CD4-positive, alpha-beta T cell (primary cell): Measurements from ENCODE around the gene USP6NL. TPM values are rescaled to one million over a fixed set of nuclear protein-coding genes. Genes with fewer than 3 reads are reported as not detected.
"Not testable (repeated sequence)": the region's sequence is repeated elsewhere in the genome, so short reads cannot be mapped to it uniquely, and the experiment has no call there.

ENCODE experiments used
- ATAC-seq: fragments of 200-7000 bp; cut with Tn5 transposase; one replicate; pipeline ENCODE4 v1.10.0; 2022; ENCODE audit warnings: mild to moderate bottlenecking; ENCODE audit not compliant: poor library complexity
- CTCF ChIA-PET: fragments of 350-600 bp; sonication (Branson Sonifier 250); formaldehyde crosslinking; loops from one replicate; lab custom pipeline; 2021; ENCODE audit warnings: antibody characterized with exemption, inconsistent platforms; lab: Charles Lee
- POLR2A ChIA-PET: fragments of 350-600 bp; sonication (Branson Sonifier 250); formaldehyde crosslinking; loops from one replicate; lab custom pipeline; 2021; ENCODE audit warnings: antibody characterized with exemption, inconsistent platforms; lab: Charles Lee
- DNase-seq, 14 experiments: peaks; one replicate each; pipeline ENCODE4 v3.0.0-alpha.2; 2013 to 2020; ENCODE audit warnings: mixed read lengths in 2 of 14
- H3K27ac ChIP-seq, 2 donors: one replicate each; pipeline versions ENCODE4 v1.5.1 to v1.7.0; 2013; ENCODE audit warnings: low read length in 2 of 2, low read depth in 1 of 2, mild to moderate bottlenecking in 1 of 2
- H3K27me3 ChIP-seq, 2 experiments: 1 replicate in 1 of 2; 2 replicates in 1 of 2; pipeline versions ENCODE4 v1.6.1 to v1.7.0; 2013; ENCODE audit warnings: low read length in 2 of 2, control low read depth in 1 of 2, mild to moderate bottlenecking in 1 of 2, moderate library complexity in 1 of 2; ENCODE audit not compliant: insufficient read depth in 2 of 2, control insufficient read depth in 1 of 2
- H3K36me3 ChIP-seq: one replicate; pipeline ENCODE4 v1.6.1; 2013; ENCODE audit warnings: low read length, control low read depth; ENCODE audit not compliant: insufficient read depth
- H3K4me1 ChIP-seq: one replicate; pipeline ENCODE4 v1.6.1; 2013; ENCODE audit warnings: low read length, control low read depth; ENCODE audit not compliant: insufficient read depth
- H3K4me3 ChIP-seq: one replicate; pipeline ENCODE4 v1.5.1; 2013; ENCODE audit warnings: mild to moderate bottlenecking, low read length, moderate library complexity
- H3K9me3 ChIP-seq, 2 experiments: 1 replicate in 1 of 2; 2 replicates in 1 of 2; pipeline versions ENCODE4 v1.6.1 to v1.7.0; 2013; ENCODE audit warnings: low read length in 2 of 2, mild to moderate bottlenecking in 2 of 2, control low read depth in 1 of 2, moderate library complexity in 1 of 2; ENCODE audit not compliant: control insufficient read depth in 1 of 2, insufficient read depth in 1 of 2
- H3K27ac Mint-ChIP-seq: one replicate; pipeline ENCODE4 v1.8.0; 2020; ENCODE audit warnings: mixed read lengths
- H3K27me3 Mint-ChIP-seq: one replicate; pipeline ENCODE4 v1.8.0; 2021; ENCODE audit warnings: mixed read lengths
- H3K36me3 Mint-ChIP-seq: one replicate; pipeline ENCODE4 v1.8.0; 2021; ENCODE audit warnings: low read depth, mixed read lengths
- H3K4me1 Mint-ChIP-seq: one replicate; pipeline ENCODE4 v1.8.0; 2021; ENCODE audit warnings: low read depth, mixed read lengths
- H3K4me3 Mint-ChIP-seq: one replicate; pipeline ENCODE4 v1.8.0; 2020; ENCODE audit warnings: mild to moderate bottlenecking, mixed read lengths
- H3K9me3 Mint-ChIP-seq: one replicate; pipeline ENCODE4 v1.8.0; 2020; ENCODE audit warnings: mixed read lengths
- CTCF ChIP-seq: fragments of 200-600 bp; IDR thresholded peaks from one replicate; pipeline ENCODE4 v1.8.0; 2022; ENCODE audit warnings: antibody characterized with exemption, mild to moderate bottlenecking
- intact Hi-C, 2 experiments: fragments of 100-400 bp; cut with DNase I in 1 of 2; cut with micrococcal nuclease in 1 of 2; formaldehyde crosslinking; loops; one replicate each; pipeline versions ENCODE4 v1.15.1 to v1.9.0; 2023 to 2025; cut with DNase I, micrococcal nuclease
- total RNA-seq, 174 experiments: library from RNA in 2 of 174; stranded (reverse) in 2 of 174; gene quantifications; one replicate each; pipeline ENCODE4 v1.2.3 and lab custom pipeline; 2021 to 2026

The USP6NL gene
- total RNA-seq, 2 experiments from 2014 or later, result 5.2 to 5.6 TPM

GRCh38 chr10:11499425-11500071, 111.9 kb downstream of the USP6NL start:
- POLR2A ChIA-PET, result no interaction called here
- CTCF ChIA-PET, result no interaction called here
- no peaks in the 10 kb centered on the region for H3K27me3 Mint-ChIP-seq
- H3K27ac Mint-ChIP-seq, result no peak overlapping the region
- no peak for TF ChIP-seq CTCF
- no peak overlapping the region for H3K4me3 Mint-ChIP-seq
- no peak for ATAC-seq
- Histone ChIP-seq H3K4me3 (no peak overlapping the region), H3K4me1 (no peaks in the 10 kb centered on the region), H3K36me3 (no peaks in the 10 kb centered on the region), H3K27ac (no peak overlapping the region), H3K9me3 (no peaks in the 10 kb centered on the region), H3K27me3 (no peaks in the 10 kb centered on the region)
- H3K9me3 Mint-ChIP-seq, result no peaks in the 10 kb centered on the region
- peaks cover 5% of the 10 kb centered on the region for H3K36me3 Mint-ChIP-seq
- no peaks in the 10 kb centered on the region for H3K4me1 Mint-ChIP-seq
- intact Hi-C loops, result no loop called here
- DNase-seq, result no peak

- Histone ChIP-seq H3K36me3 (no peaks in the 10 kb centered on the region), H3K27ac (no peak overlapping the region), H3K4me3 (no peak overlapping the region), H3K27me3 (no peaks in the 10 kb centered on the region), H3K9me3 (no peaks in the 10 kb centered on the region), H3K4me1 (no peaks in the 10 kb centered on the region)
- Mint-ChIP-seq H3K27me3 (no peaks in the 10 kb centered on the region), H3K4me1 (no peaks in the 10 kb centered on the region), H3K36me3 (peaks cover 13% of the 10 kb centered on the region), H3K4me3 (no peak overlapping the region), H3K27ac (no peak overlapping the region), H3K9me3 (no peaks in the 10 kb centered on the region)
- intact Hi-C loops, result no loop called here
- ChIA-PET CTCF (no interaction called here), POLR2A (no interaction called here)
- TF ChIP-seq CTCF, result no peak
- no peak for ATAC-seq
- DNase-seq, result no peak
These were observed 113.1 kb downstream of the USP6NL start for GRCh38 chr10:11498399-11498798.

GRCh38 chr10:11494923-11495322, 116.5 kb downstream of the USP6NL start:
- H3K4me3 ChIP-seq, H3K9me3 Mint-ChIP-seq, H3K27ac ChIP-seq, H3K27me3 Mint-ChIP-seq, POLR2A ChIA-PET, ATAC-seq, CTCF ChIA-PET, H3K9me3 ChIP-seq, H3K4me1 Mint-ChIP-seq, H3K36me3 ChIP-seq, H3K4me3 Mint-ChIP-seq, DNase-seq, H3K27ac Mint-ChIP-seq, H3K4me1 ChIP-seq, H3K27me3 ChIP-seq, intact Hi-C loops: not testable (repeated sequence)
- H3K36me3 Mint-ChIP-seq, result peaks cover 28% of the 10 kb centered on the region

- Mint-ChIP-seq H3K4me1 (no peaks in the 10 kb centered on the region), H3K4me3 (no peak overlapping the region), H3K9me3 (no peaks in the 10 kb centered on the region), H3K27ac (no peak overlapping the region), H3K27me3 (no peaks in the 10 kb centered on the region), H3K36me3 (peaks cover 34% of the 10 kb centered on the region)
- ChIA-PET POLR2A (interaction anchor here (0.7 kb wide), 1 partner anchor 11 kb away, joined by 3 read pairs; no protein-coding TSS in a partner anchor), CTCF (no interaction called here)
- H3K27me3 ChIP-seq, result no peaks in the 10 kb centered on the region
- no peak overlapping the region for H3K27ac ChIP-seq
- ATAC-seq (no peak), DNase-seq (no peak)
- H3K9me3 ChIP-seq, result no peaks in the 10 kb centered on the region
- no peak for TF ChIP-seq CTCF
- H3K4me3 ChIP-seq, result no peak overlapping the region
- no peaks in the 10 kb centered on the region for H3K4me1 ChIP-seq
- intact Hi-C loops, result no loop called here
- no peaks in the 10 kb centered on the region for H3K36me3 ChIP-seq
These were observed 117.8 kb downstream of the USP6NL start for GRCh38 chr10:11493646-11494045.
